SU-DHL-6 (cell line): ENCODE measurements around the gene DOCK1.

Source experiments
- EZH2phosphoT487 ChIP-seq: fragments of 200-600 bp; sonication (generic), shearing (Covaris generic); conservative IDR thresholded peaks from 2 replicates; pipeline ENCODE4 v1.6.1; 2018; ENCODE audit warnings: mild to moderate bottlenecking, antibody characterized with exemption, low read length, moderate library complexity, mixed read lengths
- TF ChIP-seq, protein P1 (sequence below): fragments of 200-600 bp; sonication (generic); IDR thresholded peaks from one replicate; pipeline ENCODE4 v1.5.1; 2017; ENCODE audit warnings: antibody characterized with exemption, mild to moderate bottlenecking, low read length, moderate library complexity; ENCODE audit not compliant: insufficient read depth, poor library complexity, severe bottlenecking

DNA sequence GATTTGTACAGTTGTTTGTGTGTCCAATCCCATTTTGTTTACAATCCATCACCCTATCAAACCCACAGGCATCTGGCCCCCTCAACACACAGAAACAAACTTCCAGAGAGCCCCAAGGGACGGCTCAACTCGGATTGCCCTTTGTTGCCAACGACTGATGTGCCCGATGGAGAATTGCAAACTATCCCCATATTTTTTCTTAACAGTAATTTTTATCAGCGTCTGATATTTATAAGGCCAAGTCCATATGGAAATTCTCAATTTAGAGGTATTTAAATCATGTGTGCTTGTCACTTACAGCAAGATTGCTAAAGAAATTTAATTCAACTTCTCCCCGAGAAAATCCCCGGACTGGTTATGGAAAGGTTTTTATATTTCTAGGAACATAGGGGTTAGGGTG is 530.0 kb downstream of the DOCK1 start:
- TF ChIP-seq, protein P1, sequence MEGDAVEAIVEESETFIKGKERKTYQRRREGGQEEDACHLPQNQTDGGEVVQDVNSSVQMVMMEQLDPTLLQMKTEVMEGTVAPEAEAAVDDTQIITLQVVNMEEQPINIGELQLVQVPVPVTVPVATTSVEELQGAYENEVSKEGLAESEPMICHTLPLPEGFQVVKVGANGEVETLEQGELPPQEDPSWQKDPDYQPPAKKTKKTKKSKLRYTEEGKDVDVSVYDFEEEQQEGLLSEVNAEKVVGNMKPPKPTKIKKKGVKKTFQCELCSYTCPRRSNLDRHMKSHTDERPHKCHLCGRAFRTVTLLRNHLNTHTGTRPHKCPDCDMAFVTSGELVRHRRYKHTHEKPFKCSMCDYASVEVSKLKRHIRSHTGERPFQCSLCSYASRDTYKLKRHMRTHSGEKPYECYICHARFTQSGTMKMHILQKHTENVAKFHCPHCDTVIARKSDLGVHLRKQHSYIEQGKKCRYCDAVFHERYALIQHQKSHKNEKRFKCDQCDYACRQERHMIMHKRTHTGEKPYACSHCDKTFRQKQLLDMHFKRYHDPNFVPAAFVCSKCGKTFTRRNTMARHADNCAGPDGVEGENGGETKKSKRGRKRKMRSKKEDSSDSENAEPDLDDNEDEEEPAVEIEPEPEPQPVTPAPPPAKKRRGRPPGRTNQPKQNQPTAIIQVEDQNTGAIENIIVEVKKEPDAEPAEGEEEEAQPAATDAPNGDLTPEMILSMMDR: no peak
- no peak for TF ChIP-seq EZH2phosphoT487
